GM12801 (cell line): ENCODE results near the gene SRSF2.

Source experiments
- CTCF ChIP-seq: IDR thresholded peaks from one replicate; pipeline ENCODE4 v1.5.1; 2011; ENCODE audit warnings: control low read depth; ENCODE audit not compliant: insufficient read length; ENCODE audit errors: extremely low read depth

SRSF2 gene

DNA sequence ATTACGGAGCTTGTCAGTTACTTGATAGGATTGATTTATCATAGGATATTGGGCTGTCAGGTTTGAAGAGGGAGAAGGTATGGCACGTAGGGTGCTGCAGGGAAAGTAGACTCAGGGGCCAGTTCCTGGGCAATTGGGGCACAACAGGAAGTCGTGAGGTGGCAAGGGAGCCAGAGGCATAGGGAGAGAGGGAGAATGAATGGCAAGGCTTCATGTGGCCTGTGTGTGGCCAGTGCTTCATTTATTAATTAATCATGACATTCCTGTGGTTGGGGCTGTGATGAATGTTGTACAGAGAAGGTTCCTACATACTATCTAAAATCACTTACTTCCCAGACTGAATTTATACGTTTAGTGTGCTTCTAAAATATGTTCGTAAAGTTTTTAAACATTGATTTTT, 20.1 kb upstream of the SRSF2 start:
- TF ChIP-seq CTCF, result no peak

GRCh38 chr17:76755285-76755684, 18.2 kb upstream of the SRSF2 start:
- TF ChIP-seq CTCF, result no peak

DNA sequence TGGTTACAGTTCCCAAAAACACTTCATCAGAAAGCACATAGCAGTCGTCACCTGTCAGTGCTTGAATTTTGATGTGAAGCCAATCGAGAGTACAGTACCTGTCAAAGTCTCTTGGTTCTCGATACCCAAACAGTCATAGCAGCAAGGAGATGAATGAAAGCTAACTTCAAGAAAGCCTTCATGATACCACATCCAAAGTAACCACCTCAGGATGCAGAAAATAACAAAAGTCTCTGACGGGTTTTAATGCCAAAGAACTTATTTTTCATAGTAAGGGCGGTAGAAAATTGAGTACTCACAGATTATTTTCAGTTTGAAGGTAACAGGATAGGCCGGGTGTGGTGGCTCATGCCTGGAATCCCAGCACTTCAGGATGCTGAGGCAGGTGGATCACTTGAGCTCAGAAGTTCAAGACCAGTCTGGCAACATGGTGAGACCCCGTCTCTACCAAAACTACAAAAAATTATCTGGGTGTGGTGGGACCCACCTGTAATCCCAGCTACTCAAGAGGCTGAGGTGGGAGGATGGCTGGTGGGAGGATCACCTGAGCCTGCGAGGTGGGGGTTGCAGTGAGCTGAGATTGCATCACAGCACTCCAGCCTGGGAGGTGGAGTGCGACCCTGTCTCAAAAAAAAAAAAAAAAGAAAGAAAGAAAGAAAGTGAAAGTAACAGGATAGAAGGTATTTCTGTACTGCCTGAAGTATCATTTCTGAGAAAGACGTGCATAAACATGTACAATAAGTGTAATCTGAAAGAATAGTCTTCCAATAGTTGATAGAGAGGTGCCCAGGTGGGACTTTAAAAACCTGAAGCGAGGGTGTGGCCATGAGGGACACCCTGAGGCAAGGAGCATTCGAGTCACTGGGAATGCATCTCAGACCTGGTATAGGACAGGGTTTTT, 16.2 kb upstream of the SRSF2 start:
- no peak for TF ChIP-seq CTCF

- TF ChIP-seq CTCF, result no peak
Measured at GRCh38 chr17:76752006-76752405, 14.9 kb upstream of the SRSF2 start.

GRCh38 chr17:76751416-76751993, 14.4 kb upstream of the SRSF2 start:
- no peak for TF ChIP-seq CTCF

DNA sequence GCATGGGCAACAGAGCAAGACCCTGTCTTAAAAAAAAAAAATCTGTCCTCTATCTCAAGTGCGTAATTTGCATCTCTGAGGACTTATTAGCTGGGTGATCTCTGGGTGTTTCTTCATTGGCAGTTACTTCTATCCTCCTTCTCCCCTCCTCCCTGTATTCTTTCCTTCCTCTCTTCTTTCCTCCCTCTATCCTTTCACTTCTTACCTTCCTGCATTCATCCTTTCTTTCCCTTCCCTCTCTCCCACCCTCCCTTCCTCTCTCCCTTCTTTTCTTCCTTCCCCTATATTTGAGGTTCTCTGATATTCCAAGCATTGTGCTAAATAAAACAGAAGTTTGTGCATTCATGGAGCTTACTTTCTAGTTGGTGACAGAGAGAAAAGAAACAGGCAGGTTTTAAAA, 11.5 kb upstream of the SRSF2 start:
- no peak for TF ChIP-seq CTCF

- TF ChIP-seq CTCF, result no peak
Measured at GRCh38 chr17:76747716-76748363, 10.7 kb upstream of the SRSF2 start.
